Measurements from ENCODE around the gene PPTC7. TPM values are rescaled to one million over a fixed set of nuclear protein-coding genes. Genes with fewer than 3 reads are reported as not detected.

Gene PPTC7
- total and polyA plus RNA-seq, 12 donors, result 18.9 to 162 (median 76.3) TPM

GRCh38 chr12:110536834-110537604 is 46.1 kb downstream of the PPTC7 start:
- Histone ChIP-seq H3K4me1 (peaks cover 6 to 78% (median 24%) of the 10 kb centered on the region in 9 donors), H3K9me3 (no peaks in the 10 kb centered on the region), H3K27me3 (no peaks in the 10 kb centered on the region), H3K27ac (peak overlapping the region; percentile 64 to 86 (median 81)), H3K36me3 (peaks cover 0 to 80% (median 16%) of the 10 kb centered on the region in 9 donors), H3K4me3 (no peak overlapping the region)
- intact Hi-C loops (cut with DNase I), result loop anchor here in 2 of 10 donors (5.0 kb wide), 1 partner anchor 45 kb away; the partner anchor contains the start of gene PPTC7 (in 2 of the 2)
- DNase-seq (no peak), ATAC-seq (peak in 3 of 8 donors; percentile 1 to 5 (median 5))
- WGBS, 2 donors, result 59 to 69% methylated on average over 4 of the region's 4 CpGs
- no peak for TF ChIP-seq CTCF (IDR thresholded peaks at IDR 0.05)

- intact Hi-C loops (cut with DNase I), result loop anchor here in 2 of 10 donors (5.0 kb wide), 1 partner anchor 47 kb away; the partner anchor contains the start of gene PPTC7 (in 2 of the 2)
- Histone ChIP-seq H3K27me3 (no peaks in the 10 kb centered on the region), H3K4me3 (no peak overlapping the region), H3K36me3 (peaks cover 0 to 76% (median 16%) of the 10 kb centered on the region in 9 donors), H3K4me1 (peaks cover 6 to 89% (median 37%) of the 10 kb centered on the region in 9 donors), H3K9me3 (no peaks in the 10 kb centered on the region), H3K27ac (peak overlapping the region in 9 of 10 donors; percentile 18 to 86 (median 81))
- no peak for ATAC-seq
- DNase-seq, result no peak
- WGBS, 2 donors, result 50 to 73% methylated on average over 6 of the region's 6 CpGs
- TF ChIP-seq CTCF (IDR thresholded peaks at IDR 0.05), result no peak
These were observed 48.3 kb downstream of the PPTC7 start for GRCh38 chr12:110534811-110535210.

GRCh38 chr12:110533607-110534006 is 49.5 kb downstream of the PPTC7 start:
- WGBS, 2 donors, result 53 to 57% methylated on average over 6 of the region's 6 CpGs
- no peaks in the 10 kb centered on the region for H3K9me3 ChIP-seq

More at GRCh38 chr12:110533607-110534006, 49.5 kb downstream of the PPTC7 start:
- Histone ChIP-seq H3K4me1 (peaks cover 6 to 77% (median 31%) of the 10 kb centered on the region in 9 donors), H3K27ac (peak overlapping the region in 5 of 10 donors; percentile 22 to 86 (median 84)), H3K4me3 (no peak overlapping the region), H3K36me3 (peaks cover 0 to 64% (median 16%) of the 10 kb centered on the region in 9 donors), H3K27me3 (no peaks in the 10 kb centered on the region)
- TF ChIP-seq CTCF (IDR thresholded peaks at IDR 0.05), result no peak
- intact Hi-C loops (cut with DNase I), result no loop called here
- ATAC-seq (no peak), DNase-seq (no peak)

Measured in heart right ventricle (tissue), 16 donors.